Nephron progenitor cell (in vitro differentiated cells): Measurements from ENCODE around the gene DDIT4.
"Not testable (repeated sequence)": the region's sequence is repeated elsewhere in the genome, so short reads cannot be mapped to it uniquely, and the experiment has no call there.

ENCODE experiments used
- DNase-seq: peaks from one replicate; pipeline ENCODE4 v3.0.0; 2021
- H3K27ac Mint-ChIP-seq: 2 replicates; pipeline ENCODE4 v1.8.0; 2021; ENCODE audit warnings: mild to moderate bottlenecking, moderate library complexity, mixed read lengths
- H3K27me3 Mint-ChIP-seq: 2 replicates; pipeline ENCODE4 v1.8.0; 2021; ENCODE audit warnings: mild to moderate bottlenecking, low read depth, mixed read lengths; ENCODE audit not compliant: poor library complexity
- H3K36me3 Mint-ChIP-seq: 2 replicates; pipeline ENCODE4 v1.8.0; 2021; ENCODE audit warnings: low read depth, mixed read lengths
- H3K4me1 Mint-ChIP-seq: 2 replicates; pipeline ENCODE4 v1.8.0; 2021; ENCODE audit warnings: mixed read lengths
- H3K4me3 Mint-ChIP-seq: 2 replicates; pipeline ENCODE4 v1.8.0; 2021; ENCODE audit warnings: mild to moderate bottlenecking, moderate library complexity, mixed read lengths
- H3K9me3 Mint-ChIP-seq: 2 replicates; pipeline ENCODE4 v1.8.0; 2021; ENCODE audit warnings: mild to moderate bottlenecking, moderate library complexity, mixed read lengths
- CTCF ChIP-seq: fragments of 200-600 bp; sonication (generic); IDR thresholded peaks from 2 replicates; pipeline ENCODE4 v1.5.0; 2021; ENCODE audit warnings: antibody characterized with exemption

DDIT4 gene

GRCh38 chr10:72297281-72297804 lies 23.6 kb downstream of the DDIT4 start:
- Mint-ChIP-seq H3K27ac (peak overlapping the region; percentile 13), H3K9me3 (no peaks in the 10 kb centered on the region), H3K4me3 (peak overlapping the region; percentile 71), H3K36me3 (no peaks in the 10 kb centered on the region), H3K27me3 (peaks cover 4% of the 10 kb centered on the region), H3K4me1 (peaks cover 44% of the 10 kb centered on the region)
- no peak for DNase-seq
- no peak for TF ChIP-seq CTCF

- H3K27me3 Mint-ChIP-seq = peaks cover 4% of the 10 kb centered on the region
- H3K4me3 Mint-ChIP-seq = peak overlapping the region; percentile 71
- no peak for TF ChIP-seq CTCF
- H3K4me1 Mint-ChIP-seq = peaks cover 38% of the 10 kb centered on the region
- H3K27ac Mint-ChIP-seq = peak overlapping the region; percentile 98
- H3K9me3 Mint-ChIP-seq = no peaks in the 10 kb centered on the region
- peak; percentile 95 for DNase-seq
- no peaks in the 10 kb centered on the region for H3K36me3 Mint-ChIP-seq
These were observed 24.3 kb downstream of the DDIT4 start for GRCh38 chr10:72297805-72298591.

- Mint-ChIP-seq H3K36me3 (no peaks in the 10 kb centered on the region), H3K4me3 (no peak overlapping the region), H3K9me3 (no peaks in the 10 kb centered on the region), H3K27ac (peak overlapping the region; percentile 98), H3K27me3 (peaks cover 9% of the 10 kb centered on the region), H3K4me1 (peaks cover 40% of the 10 kb centered on the region)
- DNase-seq = no peak
- no peak for TF ChIP-seq CTCF
These were observed 25.1 kb downstream of the DDIT4 start for GRCh38 chr10:72298592-72299519.

- Mint-ChIP-seq H3K27me3 (peaks cover 6% of the 10 kb centered on the region), H3K36me3 (no peaks in the 10 kb centered on the region), H3K4me3 (no peak overlapping the region), H3K4me1 (peaks cover 41% of the 10 kb centered on the region), H3K9me3 (no peaks in the 10 kb centered on the region), H3K27ac (peak overlapping the region; percentile 36)
- no peak for TF ChIP-seq CTCF
- no peak for DNase-seq
These were observed 29.9 kb downstream of the DDIT4 start for GRCh38 chr10:72303424-72304128.

- TF ChIP-seq CTCF = no peak
- no peak for DNase-seq
- no peaks in the 10 kb centered on the region for H3K36me3 Mint-ChIP-seq
- no peak overlapping the region for H3K4me3 Mint-ChIP-seq
- H3K9me3 Mint-ChIP-seq = no peaks in the 10 kb centered on the region
- peaks cover 6% of the 10 kb centered on the region for H3K27me3 Mint-ChIP-seq
- peaks cover 55% of the 10 kb centered on the region for H3K4me1 Mint-ChIP-seq
- no peak overlapping the region for H3K27ac Mint-ChIP-seq
These were observed 32.6 kb downstream of the DDIT4 start for GRCh38 chr10:72306215-72306760.

GRCh38 chr10:72307711-72308110 lies 34.0 kb downstream of the DDIT4 start:
- H3K27me3 Mint-ChIP-seq, H3K4me3 Mint-ChIP-seq, DNase-seq, H3K27ac Mint-ChIP-seq, H3K36me3 Mint-ChIP-seq, H3K9me3 Mint-ChIP-seq: not testable (repeated sequence)
- H3K4me1 Mint-ChIP-seq = peaks cover 56% of the 10 kb centered on the region
